OCI-LY7 (cell line): ENCODE measurements around the gene OMG.

Source experiments
- CTCF ChIP-seq: fragments of 200-600 bp; sonication (generic); conservative IDR thresholded peaks from 2 replicates; pipeline ENCODE4 v1.5.1; 2014; ENCODE audit warnings: mild to moderate bottlenecking, antibody characterized with exemption, low read length, moderate library complexity, mixed read lengths
- EZH2phosphoT487 ChIP-seq: fragments of 200-600 bp; sonication (generic); IDR thresholded peaks from 2 replicates; pipeline ENCODE4 v1.6.1; 2018; ENCODE audit warnings: low read depth, borderline replicate concordance, mild to moderate bottlenecking, mixed run types, antibody characterized with exemption, low read length, moderate library complexity, mixed read lengths

GRCh38 chr17:31310260-31310659, 13.2 kb upstream of the OMG start:
- TF ChIP-seq CTCF (no peak), EZH2phosphoT487 (no peak)
